Measurements from ENCODE around the gene UNC5CL. TPM values are rescaled to one million over a fixed set of nuclear protein-coding genes. Genes with fewer than 3 reads are reported as not detected.

UNC5CL gene
- total and polyA plus RNA-seq, 9 of the 15 experiments (the other 6 are each of a cell fraction or from before 2014, with no cell fraction given), result 0.07 to 1.8 (median 0.62) TPM; not detected in 1

- TF ChIP-seq, protein P1, sequence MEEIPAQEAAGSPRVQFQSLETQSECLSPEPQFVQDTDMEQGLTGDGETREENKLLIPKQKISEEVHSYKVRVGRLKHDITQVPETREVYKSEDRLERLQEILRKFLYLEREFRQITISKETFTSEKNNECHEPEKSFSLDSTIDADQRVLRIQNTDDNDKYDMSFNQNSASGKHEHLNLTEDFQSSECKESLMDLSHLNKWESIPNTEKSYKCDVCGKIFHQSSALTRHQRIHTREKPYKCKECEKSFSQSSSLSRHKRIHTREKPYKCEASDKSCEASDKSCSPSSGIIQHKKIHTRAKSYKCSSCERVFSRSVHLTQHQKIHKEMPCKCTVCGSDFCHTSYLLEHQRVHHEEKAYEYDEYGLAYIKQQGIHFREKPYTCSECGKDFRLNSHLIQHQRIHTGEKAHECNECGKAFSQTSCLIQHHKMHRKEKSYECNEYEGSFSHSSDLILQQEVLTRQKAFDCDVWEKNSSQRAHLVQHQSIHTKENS (CRISPR knock-in tag; IDR thresholded peaks at IDR 0.05), result no peak
- TF ChIP-seq ZNF175 (CRISPR knock-in tag; IDR thresholded peaks at IDR 0.05; ENCODE audit: low read depth) (no peak), HDAC6 (IDR thresholded peaks at IDR 0.05; ENCODE audit: low read depth, low read length) (no peak), THRA (IDR thresholded peaks at IDR 0.05) (no peak), CEBPZ (IDR thresholded peaks at IDR 0.05; ENCODE audit: borderline replicate concordance, low read depth, low read length) (no peak), ZNF408 (CRISPR knock-in tag; IDR thresholded peaks at IDR 0.05; ENCODE audit: low read depth) (no peak), TCF7 (IDR thresholded peaks at IDR 0.05; ENCODE audit: borderline replicate concordance) (no peak), ZNF717 (CRISPR knock-in tag; IDR thresholded peaks at IDR 0.05) (no peak), ZNF445 (CRISPR knock-in tag; IDR thresholded peaks at IDR 0.05; ENCODE audit: low read depth) (no peak), SNIP1 (IDR thresholded peaks at IDR 0.05; ENCODE audit: low read depth) (no peak), GABPA (tag; conservative IDR thresholded peaks at IDR 0.05; ENCODE audit: low read depth) (peak; percentile 99), TGIF2 (CRISPR knock-in tag; IDR thresholded peaks at IDR 0.05) (no peak), E4F1 (CRISPR knock-in tag; IDR thresholded peaks at IDR 0.05; ENCODE audit: borderline replicate concordance) (no peak), GATAD2B (IDR thresholded peaks at IDR 0.05; ENCODE audit: borderline replicate concordance) (no peak), RNF2 (IDR thresholded peaks at IDR 0.05) (0 out of 2 replicates have a peak, but pooled peaks have one; percentile 37), RBBP5 (IDR thresholded peaks at IDR 0.05; ENCODE audit: borderline replicate concordance, insufficient read depth, low read length, poor library complexity, severe bottlenecking) (no peak), ZNF174 (CRISPR knock-in tag; IDR thresholded peaks at IDR 0.05) (no peak), ERF (CRISPR knock-in tag; IDR thresholded peaks at IDR 0.05) (no peak), ARID2 (IDR thresholded peaks at IDR 0.05) (no peak), EGR1 (conservative IDR thresholded peaks at IDR 0.05) (no peak; the same call in none of the 2 replicates)
These were observed 33.2 kb upstream of the UNC5CL start, which contains the start of gene OARD1 (continued) for GRCh38 chr6:41071923-41072835.

All from K562 (cell line).